Activated CD4-positive, CD25-positive, alpha-beta regulatory T cell treated with anti-CD3 and anti-CD28 coated beads, Interleukin-2, amount 50 U/mL, for 24 hours (primary cell): Measurements from ENCODE around the gene NCKAP5.

Experiments used
- ATAC-seq, 2 donors: fragments of 150-1000 bp; cut with Tn5 transposase; one replicate each; pipeline ENCODE4 v1.10.0; 2021; ENCODE audit warnings: mild to moderate bottlenecking in 1 of 2, moderate library complexity in 1 of 2

The NCKAP5 gene

DNA sequence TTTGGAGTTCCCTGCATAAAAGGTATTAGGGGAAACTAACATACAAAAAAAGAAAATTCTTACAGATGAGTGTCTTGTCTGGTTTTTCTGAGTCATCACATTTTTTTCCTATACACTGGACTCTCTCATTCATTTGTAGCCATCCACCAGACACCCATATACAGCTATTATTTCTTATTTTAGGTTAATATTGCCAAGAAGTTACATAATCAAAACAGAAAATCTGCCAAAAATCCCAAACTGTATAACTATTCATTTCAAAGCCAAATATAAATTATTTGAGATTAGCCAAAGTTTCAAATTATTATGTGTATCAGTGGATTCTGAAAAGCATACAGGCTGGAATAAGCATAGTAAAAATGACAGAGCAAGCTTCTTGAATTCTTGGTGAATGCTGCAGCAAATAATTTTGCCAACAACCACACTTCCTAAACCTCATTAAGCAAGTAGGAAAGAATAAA, 191.2 kb downstream of the NCKAP5 start:
- no peak for ATAC-seq

DNA sequence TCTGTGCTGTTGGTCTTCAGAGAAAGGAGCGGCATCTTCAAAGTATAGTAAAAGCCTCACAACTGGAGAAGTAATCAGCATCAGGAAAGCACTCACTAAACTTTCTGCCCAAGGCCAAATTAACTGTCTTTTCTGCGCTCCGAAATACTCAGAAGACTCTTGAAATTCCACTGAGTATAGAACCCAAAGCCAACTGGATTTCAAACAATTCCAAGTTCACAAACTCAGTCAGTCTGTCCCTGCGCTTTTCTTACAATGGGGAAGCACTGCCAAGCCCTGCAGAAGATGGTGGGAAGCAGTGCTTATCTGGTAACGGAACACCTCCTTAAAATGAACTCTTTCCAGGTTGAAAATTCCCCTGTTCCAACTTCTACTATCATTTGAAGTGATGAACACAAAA, 193.5 kb downstream of the NCKAP5 start:
- ATAC-seq = no peak

DNA sequence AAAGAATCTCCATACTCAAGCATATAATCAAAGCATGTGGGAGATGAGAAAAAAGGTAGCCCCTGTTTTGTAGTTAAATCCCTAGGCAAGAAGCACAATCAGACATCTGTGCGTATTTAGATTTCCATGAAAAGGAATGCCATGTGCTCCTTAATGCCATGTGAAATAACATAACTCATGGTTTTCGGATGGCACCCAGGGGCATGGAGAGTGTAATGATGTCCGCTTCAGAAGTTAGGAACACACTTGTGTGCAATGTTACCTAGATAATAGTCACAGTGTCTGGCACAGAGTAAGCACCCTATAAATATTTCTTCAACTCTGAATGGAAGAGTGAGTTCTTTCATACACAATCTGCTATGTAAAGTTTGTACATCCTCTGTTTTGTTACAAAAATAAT, 197.0 kb downstream of the NCKAP5 start:
- ATAC-seq = no peak

DNA sequence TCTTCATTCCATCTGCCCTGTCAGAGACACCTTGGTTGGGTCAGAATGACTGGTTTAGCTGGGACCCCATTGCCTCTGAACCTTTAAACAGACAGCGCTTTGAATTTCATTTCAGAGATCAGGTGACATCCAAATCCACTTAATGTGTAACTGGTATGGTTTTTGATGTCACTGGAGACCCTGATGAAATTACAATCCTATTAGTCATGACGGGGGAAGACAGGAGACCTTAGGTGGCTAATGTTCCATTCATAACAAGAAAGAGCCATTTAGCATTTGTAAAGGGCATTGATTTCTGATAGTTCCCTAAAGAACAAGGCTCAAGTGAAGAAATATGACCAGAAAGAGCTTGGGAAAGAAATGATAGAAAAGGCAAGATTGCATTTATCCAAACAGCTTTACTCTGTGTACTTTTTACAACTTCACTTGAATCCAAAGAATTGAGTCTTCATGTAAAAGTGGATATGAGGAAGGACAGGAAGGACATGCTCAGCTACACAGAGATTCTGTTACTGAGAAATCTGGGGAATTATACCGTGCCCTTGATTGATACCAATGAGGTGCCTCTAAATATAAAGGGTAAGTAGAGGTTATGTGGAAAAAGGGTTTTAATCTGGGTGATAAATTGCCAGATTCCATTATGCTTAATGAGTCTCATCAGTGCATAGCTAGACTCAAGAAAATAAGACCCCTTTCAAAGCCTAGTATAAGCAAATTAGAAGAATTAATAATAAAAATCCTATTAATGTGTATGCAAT, 198.2 kb downstream of the NCKAP5 start:
- no peak for ATAC-seq

DNA sequence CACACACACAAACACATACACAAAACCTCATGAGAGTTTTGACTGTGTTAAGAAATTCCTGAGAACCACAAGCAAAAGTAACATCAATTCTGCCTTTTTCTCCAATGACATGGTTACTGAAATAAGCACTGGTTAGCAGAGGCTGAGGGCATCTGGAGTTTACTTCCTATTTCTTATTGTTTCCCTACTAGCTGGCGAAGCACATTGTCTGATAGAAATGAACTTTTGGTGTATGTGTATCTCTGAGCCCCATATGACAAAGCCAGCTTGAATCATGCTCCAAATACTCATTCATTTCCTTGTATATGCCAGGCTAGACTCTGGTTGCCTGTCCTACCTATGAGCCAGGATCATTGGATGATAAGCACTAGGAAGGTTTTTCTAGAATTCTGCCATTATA, 203.1 kb downstream of the NCKAP5 start:
- ATAC-seq = no peak

DNA sequence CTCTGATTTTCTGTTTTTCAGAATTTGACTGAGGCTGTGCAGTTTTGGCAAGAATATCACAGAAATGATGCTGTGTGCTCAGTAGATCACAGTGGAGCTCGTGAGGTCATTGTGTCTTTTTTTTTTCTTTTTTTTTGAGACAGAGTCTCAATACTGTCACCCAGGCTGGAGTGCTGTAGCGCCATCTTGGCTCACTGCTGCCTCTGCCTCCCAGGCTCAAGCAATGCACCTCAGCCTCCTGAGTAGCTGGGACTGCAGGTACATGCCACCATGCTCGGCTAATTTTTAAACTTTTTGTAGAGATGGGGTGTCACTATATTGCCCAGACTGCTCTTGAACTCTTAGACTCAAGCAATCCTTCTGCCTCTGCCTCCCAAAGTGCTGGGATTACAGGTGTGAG, 203.6 kb downstream of the NCKAP5 start:
- no peak for ATAC-seq

DNA sequence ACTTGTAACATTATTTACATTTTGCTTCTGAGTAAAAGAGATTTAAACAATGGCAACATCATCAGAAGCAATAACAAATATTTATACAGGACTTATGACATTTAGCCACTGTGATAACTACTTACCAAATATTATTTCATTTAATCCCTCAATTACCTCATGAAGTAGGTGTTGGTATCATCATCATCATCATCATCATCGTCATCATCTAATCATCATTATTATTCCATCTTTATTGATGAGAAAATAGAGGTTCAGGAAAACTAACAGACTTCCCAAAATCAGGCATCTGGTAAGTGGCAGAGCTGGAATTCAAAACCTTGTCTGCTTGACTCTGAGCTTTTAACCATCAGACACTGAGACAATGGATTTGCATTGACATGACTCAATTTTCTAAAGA, 204.4 kb downstream of the NCKAP5 start:
- no peak for ATAC-seq

DNA sequence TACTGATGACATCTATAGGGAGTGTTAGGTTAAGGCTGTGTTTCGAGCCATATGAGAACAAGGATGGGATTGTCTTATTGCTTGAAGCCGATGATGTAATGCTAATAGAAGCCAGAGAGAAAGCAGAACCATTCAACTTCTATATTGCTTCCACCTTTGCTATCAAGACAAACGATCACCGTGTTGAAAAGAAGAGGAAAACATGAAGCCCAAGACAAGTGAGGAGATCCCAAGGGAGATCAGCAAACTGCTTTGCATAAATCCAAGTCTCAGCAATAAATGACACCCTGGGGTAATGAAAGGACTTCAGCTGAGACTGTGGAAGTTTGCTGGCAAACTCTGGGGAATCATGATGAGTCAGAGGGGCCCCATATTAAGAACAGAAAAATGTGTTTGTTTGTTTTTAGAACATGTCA, 206.2 kb downstream of the NCKAP5 start:
- ATAC-seq = no peak

DNA sequence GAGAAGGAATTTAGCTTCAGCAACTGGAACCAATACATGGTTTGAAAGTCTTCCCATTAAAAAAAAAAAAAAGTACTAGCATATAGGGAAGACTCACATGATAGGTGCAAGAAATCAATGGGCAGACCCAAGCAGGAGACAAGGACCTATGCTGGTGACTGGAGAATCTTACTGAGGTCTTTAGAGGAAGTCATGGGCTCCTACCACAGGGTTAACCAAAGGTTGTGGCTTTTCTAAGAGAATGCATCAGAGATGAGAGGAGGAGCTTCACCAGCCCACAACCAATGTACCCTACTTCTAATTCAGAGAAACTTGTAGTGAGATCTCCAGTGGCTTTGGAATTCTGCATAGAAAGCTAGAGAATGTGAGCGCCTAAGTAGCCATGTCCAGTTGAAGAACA, 207.4 kb downstream of the NCKAP5 start:
- ATAC-seq = no peak

DNA sequence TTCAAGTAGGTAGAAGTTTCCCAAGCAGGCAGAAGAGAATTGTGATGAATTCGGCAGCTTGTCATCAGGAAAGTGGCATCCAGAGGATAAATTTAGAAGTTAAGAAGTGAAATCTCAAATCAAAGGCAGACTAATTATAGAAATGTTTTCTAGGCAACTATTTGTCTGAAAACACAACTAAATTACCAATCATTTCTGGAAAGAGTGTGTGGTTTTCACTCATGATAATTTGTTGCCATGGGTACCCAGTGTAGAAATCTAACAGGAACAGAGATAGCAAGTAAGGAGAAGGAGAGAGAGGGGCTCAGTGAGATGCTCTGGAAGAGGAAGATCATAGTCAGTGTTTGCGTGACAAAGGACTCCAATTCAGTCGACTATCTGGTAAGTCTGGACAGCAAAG, 208.1 kb downstream of the NCKAP5 start:
- no peak for ATAC-seq

DNA sequence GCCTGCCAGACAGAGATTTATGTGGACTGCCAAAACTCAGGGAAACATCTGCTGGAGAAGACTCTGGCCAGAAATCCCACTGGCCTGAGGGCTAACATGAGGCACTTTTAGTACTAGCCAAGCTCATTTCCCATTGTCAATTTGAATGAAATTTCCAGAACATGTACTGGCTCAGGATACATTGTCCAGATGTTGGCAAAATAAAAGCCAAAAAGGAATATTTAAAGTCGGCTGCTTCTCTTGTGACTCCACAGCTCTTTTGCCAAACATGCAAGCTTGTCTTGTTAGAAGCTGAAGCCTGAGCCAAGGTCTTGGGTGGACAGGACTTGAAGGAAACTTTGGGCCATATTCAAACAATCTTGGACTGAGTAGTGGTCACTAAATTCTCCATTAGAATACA, 215.5 kb downstream of the NCKAP5 start:
- ATAC-seq = no peak

DNA sequence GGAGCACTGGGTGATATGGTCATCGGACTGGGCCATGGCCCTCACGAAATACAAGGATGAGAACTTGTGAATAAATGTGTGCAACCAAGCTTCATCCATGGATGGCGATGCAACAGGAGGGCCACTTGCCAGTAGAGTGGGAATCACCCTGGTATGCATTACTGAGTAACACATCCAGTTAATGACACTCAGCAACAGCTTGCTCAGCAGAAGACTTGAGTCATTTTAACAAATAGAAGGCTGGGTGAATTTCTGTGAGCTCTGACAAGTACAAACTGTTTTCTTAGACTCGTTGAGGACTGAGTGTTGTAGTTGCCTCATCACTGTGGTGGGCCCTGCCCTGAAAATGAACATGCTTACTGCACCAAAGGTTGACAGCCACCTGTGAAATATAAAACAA, 221.6 kb downstream of the NCKAP5 start:
- no peak for ATAC-seq

DNA sequence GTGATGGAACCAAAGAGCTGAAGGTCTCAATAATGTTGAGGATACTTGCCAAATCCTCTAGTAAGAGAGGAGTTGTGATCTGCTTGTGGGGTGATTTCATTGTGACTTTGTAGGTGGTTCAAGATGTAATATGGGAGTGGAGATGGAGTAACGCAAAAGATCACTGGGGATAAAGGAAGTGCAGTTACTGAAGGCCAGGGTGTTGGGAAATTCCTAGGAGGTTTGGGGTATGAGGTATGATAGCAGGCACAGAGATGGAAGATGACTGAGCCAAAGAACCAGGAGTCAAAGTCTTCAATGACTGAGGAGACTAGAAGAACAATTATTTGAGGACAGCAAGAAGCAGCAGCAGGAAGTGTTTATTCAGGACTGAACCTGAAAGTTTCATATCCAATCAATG, 222.6 kb downstream of the NCKAP5 start:
- no peak for ATAC-seq

DNA sequence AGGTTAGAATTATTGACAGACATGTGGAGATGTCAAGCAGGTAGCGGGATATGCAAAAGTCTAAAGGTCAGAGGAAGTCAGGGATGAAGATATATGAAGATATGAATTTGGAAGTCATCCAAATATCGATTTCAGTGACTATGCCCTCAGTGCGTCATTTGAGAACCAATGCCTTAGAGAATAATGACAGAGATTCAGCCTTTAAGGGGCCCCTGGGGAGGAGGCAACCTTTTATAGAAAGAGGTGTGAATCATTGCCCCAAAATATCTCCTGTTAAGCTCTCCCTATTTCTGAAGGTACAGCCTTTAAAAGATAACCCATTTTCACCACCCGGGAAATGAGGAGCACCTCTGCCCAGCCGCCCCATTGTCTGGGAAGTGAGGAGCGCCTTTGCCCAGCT, 223.4 kb downstream of the NCKAP5 start:
- ATAC-seq = no peak

DNA sequence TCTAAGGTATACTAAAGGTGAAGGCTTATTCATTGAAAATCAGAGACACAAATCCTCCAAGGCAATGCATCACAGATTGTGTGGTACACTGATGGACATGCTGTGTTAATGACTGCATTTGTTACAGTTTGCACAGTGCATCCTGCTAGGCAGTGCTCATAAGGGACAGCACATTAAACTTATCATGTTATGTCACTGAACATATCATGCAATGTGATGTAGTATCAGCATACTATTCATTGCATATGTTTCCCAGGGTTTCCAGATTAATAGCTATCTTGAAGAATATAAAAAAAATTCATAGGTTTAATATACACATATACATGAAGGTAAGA, 225.3 kb downstream of the NCKAP5 start:
- ATAC-seq = no peak

DNA sequence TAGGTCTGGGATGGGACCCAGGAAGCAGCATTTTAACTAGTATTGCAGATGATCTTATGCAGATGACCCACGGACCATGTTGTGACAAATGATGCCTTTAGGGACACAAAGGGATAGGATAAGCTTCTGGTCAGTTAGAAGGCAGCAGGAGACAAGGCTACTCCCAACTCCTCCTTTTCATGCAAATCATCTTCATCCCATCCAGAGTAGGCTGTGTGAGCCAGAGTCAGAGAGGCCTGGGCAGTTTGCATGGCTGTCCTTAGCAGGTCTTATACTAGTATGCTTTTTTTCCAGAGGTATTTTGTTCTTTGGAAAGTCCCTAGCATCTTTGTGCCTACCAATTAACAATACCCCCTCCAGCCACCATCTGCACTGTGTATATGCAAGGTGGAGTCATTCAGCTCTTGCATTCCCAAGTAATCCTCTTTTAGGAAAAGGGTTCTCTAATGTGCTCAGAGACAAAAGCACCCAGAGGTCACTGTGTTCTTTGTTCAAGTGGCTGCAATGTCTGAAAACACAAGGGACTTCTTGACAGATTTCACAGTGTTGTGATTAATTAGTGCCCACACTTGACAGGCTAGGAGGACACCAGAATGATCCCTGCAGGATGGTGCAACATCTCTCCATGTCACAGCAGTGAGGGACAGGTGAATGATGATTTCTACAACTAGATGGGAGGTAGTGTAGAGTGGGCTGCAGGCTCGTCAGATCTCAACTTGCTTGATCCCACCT, 225.8 kb downstream of the NCKAP5 start:
- ATAC-seq = no peak

DNA sequence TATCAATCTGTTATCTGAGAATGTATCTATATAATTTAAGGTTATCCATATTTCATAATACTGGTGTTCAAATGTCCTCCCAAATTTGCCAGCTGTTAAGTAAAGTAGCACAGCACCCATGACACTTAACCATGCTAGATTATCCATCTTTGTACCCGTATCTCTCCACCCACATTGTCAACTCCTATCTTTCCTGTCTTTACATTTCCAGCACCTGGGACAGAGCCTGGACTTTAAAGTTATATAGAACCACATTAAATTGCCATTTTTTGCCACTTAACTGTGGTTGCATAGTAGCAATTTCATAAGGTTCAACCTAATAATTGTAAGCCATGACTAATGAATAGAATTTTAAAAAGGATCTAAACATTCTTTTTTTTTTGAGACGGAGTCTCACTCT, 226.7 kb downstream of the NCKAP5 start:
- no peak for ATAC-seq

DNA sequence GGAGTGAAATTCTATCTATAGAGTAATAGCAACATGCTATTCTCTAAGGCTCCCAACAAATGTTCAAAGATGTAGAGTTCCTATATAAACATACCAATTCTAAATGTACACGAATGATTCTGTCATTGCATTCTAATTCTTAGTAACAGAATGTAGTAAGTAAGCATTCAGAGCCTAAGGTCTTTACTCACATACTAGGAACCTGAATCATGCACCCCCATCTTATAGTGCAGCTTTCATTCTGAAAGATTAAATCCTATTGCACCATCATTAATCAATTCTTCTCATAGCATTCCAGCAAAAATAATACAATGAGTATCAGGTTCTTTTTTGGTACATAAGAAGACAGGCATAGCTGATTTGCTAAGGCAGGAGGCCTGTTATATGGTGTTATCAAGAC, 230.0 kb downstream of the NCKAP5 start:
- ATAC-seq = no peak

DNA sequence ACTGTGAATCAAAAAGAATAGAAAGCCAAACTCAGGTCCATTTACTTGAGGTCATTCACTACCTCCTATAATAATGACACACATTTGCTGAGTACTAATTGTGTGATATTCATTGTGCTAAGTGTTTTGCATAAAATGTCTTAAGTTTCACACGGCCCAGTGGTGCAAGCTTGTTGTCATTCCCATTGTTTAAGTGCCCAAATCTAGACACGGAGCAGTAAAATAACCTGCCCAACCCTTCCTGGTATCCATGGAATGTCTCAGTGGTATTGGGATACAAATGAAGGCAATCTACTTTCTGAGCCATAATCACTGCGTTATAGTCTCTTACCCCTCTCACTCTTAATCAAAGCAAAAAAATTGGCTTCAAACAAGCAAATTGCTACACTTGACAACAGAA, 233.3 kb downstream of the NCKAP5 start:
- no peak for ATAC-seq

DNA sequence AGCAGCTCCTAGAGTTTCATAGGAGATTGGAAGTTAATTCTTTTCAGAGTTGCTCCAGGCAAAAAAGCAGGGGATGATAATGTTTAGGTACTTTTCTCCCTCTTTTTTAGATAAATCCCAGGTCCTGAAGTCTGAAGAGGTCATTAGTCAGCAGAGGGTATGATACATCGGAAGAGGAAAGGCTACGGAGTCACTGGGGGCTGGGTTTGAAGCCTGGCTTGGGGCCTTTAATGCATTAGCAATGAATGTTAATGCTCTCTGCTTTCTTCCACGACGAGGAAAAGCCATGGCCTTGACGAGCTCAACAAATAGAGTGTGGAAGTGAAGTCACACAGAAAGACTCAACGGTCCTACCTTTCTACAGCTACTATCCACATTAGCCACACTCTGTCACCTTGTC, 235.1 kb downstream of the NCKAP5 start:
- ATAC-seq = no peak

DNA sequence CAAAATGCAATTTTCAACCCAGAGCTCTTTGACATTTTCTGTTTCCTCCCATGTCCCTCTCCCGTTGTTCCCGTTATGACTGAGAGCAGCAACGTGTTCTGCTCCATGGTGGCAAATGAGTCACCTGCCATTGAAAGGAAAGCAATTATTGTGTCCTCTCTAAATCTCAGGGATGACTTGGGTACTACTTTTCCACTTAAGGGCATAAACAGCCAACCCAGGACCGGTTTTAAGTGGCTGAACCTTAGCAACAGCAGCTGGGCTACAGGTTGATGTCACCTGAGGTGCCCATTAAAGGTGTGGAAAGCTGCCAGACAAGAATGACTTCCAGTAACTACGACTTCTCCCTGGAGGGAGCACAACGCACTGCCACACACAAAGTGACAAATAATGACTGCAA, 236.8 kb downstream of the NCKAP5 start:
- ATAC-seq = no peak

DNA sequence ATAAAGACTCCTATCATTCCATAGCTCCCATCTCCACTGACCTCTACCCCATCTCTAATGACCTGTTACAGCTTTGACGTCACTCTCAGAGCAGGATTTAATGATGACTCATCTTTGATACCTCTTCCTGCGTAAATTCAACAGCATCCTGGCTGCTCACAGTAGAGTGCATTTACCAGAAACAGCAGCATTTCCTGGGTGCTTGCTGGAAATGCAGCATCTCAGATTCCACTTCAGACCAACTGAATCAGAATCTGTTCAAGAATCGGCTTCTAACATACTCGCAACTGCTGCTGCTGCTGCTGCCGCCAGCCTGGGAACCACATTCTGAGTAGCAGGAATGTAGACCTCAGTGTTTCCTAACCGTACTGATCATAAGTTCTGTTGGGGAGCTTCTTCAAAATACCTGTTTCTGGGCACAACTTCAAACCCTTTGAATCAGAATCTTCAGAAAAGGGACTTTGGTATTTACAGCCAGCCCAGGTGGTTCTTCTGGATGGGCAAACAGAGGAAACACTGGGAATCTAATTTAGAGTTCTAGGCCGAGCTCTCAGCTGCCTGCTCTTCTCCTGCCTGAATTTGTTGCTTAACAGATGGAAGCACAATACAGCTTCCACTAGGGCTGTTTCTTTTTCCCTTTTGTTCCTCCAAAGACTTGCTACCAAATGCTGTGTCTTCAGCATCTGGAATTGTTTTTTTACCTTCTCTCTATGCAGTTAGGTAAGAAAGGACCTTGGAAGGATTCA, 241.4 kb downstream of the NCKAP5 start:
- no peak for ATAC-seq

DNA sequence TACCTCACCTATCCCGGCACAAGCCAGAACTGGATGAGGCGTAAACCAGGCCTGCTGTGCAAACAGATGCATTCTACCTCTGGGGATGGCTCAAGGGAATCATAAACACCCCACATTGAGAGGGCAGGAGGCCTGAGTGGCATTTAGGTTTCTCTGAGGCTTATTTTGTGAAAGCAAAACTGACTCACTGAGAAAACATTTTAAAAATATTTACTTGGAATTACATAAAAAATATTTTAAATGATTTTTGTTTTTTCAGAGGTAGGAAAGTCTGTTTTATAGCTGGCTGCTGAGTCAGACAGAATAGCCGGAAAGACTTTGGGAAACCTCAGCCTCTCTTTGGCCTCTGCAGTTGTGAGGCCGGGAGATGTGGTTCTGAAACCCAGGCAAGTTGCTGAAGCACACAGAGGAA, 244.1 kb downstream of the NCKAP5 start:
- no peak for ATAC-seq

DNA sequence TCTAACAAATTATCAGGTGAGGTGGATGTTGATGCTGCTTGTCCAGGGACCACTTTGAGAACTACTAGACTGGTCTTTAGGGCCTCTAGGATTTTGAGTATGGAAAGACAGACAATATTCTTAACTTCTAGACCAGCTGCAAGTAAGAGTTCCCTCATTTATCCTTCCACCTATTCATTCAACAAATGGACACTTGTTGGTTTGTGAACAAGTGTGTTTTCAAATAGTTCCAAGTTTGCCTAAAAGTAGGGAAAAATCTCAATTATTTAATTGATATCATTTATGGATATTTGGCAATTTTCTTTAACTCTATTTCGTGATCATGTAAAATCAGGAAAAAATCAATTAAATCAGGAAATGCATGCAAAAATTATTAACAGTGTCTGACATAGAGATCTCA, 245.4 kb downstream of the NCKAP5 start:
- ATAC-seq = no peak
